ENCODE data around the gene KIAA0513.
"Not testable (repeated sequence)": the region's sequence is repeated elsewhere in the genome, so short reads cannot be mapped to it uniquely, and the experiment has no call there.

KIAA0513 gene

DNA sequence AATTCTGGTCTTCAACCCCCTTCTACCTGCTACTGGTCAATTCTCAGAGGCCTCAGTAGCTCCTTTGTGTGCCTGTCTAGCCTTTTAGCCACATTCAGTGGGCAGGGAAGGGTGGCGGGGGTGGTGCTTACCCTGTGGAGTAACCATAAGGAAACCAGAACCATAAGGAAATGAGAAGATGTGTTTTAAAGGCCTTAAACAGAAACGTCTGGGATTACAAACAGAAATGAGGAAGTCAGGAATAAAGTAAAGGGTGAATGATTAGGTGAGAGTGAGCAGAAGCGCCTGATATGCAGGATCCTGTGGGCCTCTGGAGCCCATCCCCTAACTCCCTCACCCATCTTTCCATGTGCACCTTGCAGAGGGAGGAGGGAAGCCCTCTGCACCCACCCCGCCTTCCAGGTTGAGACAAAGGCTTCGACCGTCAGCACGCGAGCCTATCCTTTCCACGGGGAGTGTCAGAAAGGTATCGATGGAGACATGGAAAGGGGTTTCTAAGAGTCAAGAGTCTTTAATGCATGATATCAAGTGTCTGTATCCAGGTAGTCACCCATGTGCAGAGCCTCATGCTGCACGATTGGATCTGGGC lies 20.4 kb downstream of the KIAA0513 start:
- no peak for DNase-seq

DNA sequence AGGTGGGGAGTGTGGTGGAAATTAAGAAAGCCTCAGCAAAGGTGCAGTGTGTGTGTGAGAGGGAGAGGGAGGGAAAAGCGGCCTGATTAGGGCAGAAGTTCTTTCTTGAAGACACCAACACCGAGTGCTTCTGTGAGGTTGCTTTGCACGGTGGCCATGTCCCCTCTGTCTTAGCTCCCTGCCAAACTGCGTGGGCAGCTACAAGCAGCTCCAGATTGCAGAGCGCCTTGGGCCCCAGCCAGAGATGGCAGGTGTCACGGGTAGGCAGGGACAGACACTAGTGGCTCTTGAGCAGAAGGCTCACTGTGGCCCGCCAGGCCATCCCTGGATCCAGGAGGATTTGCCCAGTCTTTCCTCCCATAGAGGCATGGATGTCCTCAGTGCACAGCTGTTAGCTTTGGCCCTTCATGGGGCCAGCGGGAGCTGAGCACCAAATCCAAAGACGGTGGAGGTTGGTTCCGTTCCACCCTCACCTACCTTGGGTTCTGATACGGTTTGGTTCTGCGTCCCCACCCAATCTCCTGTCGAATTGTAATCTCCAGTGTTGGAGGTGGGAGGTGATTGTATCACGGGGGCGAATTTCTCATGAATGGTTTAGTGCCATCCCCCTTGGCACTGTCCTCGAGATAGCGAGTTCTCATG lies 21.4 kb downstream of the KIAA0513 start:
- DNase-seq, result peak in 6 of 56 donors; percentile 13 to 31 (median 24)

DNA sequence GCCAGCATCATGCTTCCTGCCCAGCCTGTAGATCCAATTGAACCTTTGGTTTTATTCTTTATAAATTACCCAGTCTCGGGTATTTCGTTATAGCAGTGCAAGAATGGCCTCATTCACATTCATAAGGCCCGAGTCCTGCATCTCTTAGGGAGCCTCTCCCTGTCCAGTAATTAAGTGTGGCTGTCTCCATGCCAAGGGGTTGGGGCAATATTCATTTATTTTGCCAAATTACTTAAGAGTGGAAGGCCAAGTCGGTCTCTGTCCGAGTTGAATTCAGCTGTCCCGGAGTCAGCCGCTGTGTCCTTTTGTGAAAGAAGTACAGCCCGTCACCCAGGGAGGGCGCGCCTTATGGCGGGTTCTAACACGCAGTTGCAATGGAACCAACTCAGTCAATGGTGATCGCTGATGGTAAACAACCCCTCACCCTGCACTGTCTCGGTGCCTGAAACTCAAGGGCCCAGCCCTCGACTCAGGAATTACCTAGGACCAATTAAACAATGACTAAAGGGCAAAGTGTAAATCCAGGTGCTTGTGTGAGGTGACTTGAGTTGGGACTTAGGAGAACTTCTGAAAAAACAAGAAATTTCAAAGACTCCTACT lies 22.2 kb downstream of the KIAA0513 start:
- no peak for DNase-seq

DNA sequence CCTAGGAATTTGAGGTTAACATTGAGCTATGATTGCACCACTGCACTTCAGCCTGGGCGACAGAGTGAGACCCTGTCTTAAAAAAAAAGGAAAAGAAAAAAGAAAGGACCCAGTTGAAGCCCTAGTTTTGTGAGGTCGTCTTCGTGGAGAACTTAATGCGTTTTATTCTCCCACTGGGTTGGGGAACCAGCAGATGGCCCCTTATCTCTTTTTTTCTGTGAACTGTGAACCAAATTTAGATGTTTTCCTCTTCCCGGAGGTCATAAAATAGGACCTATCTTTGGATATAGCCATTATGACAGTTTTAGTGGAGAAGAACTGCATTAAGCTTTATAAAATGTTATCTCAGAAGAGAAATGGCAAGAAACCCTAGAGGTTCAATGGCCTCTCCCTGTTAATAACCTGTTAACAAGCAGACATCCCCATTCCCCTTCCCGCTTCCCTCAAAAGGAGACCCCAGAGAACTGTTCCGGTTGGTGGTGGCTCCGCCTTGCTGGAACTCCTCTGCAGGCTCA lies 23.5 kb downstream of the KIAA0513 start:
- DNase-seq, result no peak

DNA sequence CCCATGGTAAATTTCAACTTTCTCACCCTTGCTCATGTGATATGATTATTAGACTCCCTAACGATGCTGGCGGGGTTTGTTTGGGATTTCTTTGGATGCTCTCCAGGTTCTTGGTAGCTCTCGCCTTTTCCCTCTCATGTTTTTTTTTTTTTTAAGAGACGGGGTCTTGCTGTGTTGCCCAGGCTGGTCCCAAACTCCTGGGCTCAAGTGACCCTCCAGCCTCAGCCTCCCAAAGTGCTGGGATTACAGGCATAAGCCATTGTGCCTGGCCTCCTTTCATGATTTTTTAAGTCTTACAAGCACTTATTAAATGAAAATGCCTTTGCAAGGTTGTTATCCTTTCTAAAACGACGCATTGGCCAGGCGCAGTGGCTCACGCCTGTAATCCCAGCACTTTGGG lies 24.1 kb downstream of the KIAA0513 start:
- no peak for DNase-seq

DNA sequence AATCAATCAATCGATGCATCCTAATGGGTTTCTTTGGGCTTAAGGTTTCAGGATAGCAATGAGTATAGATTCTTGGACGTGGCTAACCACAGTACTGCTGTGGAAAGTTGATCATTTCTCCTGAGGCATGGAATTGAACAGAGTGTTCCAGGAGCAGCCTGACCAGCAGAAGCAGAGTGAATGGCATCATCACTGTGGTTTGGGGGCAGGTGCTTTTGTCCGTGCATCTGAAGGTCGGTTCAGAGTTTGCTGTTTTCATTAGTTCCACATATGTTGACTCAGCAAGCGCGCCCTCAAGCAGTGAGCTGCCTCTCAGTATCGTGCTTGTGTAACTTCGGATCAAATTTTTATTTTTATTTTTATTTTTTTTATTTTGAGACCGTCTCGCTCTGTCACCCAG lies 24.9 kb downstream of the KIAA0513 start:
- no peak for DNase-seq

DNA sequence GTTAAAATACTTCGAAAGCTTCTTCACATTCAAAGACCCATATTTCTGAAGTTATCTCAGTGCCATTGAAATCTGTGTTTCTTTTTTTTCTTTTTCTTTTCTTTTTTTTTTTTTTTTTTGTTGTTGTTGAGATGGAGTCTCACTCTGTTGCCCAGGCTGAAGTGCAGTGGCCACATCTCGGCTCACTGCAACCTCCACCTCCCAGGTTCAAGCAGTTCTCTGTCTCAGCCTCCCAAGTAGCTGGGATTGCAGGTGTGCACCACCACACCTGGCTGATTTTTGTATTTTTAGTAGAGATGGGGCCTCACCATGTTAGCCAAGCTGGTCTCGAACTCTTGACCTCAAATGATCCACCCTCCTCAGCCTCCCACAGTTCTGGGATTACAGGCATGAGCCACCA lies 26.7 kb downstream of the KIAA0513 start:
- DNase-seq, result not testable (repeated sequence)

DNA sequence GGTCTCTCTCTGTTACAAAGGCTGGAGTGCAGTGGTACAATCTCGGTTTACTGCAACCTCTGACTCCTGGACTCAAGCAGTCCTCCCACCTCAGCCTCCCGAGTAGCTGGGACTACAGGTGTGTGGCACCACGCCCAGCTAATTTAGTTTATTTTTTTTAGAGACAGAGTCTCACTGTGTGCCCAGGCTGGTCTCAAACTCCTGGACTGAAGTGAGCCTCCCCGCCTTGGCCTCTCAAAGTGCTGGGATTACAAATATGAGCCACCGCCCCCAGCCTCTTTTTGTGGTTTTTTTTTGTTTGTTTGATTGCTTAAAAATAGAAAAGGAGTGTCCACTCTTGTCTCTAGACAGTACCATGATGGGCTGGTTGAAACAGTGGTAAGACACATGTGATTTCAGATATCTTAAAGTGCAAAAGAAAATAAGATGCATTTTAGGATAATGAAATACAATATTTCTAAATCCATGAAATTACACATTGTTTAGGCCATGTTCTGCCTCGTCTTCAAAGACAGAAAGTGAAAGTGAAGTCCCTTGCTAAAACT lies 27.4 kb downstream of the KIAA0513 start:
- no peak for DNase-seq

DNA sequence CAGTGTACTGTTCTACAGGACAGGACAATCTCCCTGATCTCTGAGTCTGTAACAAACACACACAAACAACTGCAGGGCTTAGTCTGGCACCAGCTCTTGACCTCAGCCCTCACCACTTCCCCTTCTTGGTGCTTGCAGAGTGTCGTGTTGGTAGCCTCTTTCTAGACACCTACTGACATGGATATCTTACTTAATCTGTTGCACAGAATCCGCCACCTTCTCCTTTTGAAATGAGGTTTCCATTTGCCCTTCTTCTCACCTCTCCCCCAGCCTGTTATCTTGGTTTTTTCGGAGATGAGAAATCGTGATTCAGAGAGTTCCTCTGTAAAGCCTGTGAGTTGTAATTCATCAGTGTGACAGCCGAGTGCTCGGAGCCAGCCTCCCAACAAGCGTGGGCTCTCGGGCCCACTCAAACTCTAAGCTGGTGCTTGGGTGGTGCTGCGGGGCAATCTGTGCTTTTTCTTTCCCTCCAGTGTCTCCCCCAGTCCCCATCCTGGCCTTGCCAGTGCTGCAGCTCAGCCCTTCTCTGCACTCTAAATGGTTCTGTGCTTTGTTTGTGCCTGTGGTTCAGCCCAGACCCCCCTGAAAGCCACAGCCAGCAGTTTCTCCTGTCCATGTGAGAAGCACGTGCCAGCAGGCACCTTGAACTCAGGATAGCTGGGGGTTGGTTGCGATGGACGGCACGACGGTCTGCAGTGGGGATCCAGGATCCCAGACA lies 28.1 kb downstream of the KIAA0513 start:
- DNase-seq, result peak in 22 of 56 donors; percentile 11 to 80 (median 28)

DNA sequence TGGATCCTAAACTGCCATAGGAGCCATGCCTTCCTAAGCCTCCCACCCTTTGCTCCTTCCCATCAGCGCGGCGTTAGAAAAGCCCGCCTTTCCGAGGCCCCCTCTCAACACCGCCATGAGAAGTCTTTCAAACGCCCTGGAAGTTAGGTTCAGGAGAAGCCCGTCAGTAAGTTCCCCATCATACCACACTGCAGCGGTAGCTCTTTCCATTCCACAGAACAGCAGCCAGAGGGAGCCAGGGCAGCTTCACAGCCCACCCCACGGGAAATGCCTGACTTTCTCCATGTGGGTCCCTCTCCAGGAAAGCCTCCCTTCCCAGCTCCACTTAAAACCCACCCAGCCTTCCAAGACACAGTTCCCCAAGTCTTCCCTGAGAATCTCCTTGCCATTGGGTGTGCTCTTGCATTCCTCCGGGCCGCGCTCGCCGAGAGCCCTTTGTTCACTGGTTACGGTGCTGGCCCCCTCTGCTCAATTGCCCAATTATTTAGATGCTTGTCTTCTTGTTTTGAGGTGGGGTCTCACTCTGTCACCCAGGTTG lies 28.7 kb downstream of the KIAA0513 start:
- peak in 7 of 56 donors; percentile 13 to 49 (median 30) for DNase-seq

DNA sequence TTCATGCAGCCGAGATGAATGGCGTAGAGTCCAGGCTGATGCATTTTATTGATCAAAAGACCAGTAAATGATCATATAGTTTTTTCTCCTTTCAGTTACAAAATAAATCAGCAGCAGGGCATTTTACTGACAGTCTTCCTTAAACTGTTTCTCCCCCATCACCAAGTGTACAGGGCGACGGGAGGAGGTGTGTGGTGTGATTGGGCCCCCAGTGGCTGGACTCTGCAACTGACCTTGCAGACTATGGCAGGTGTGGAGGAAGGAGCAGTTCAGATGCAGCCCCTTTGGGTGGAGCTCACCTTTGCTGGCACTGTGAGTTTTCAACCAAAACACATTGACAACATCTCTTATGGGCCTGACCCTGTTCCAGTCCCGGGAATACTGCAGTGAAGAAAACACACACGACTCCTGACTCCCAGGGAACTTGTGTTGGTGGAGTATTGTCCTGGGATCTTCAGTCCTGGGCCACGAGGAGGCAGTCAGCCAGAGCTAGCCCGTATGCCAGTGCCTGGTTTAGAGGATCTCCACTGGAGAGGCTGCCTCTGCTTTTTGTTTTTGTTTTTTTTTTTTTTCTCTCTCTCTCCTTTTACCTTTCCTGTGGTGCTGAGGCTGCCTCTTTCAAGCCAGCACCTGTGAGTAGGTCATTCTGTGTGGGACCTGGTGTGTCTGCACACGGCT lies 29.8 kb downstream of the KIAA0513 start:
- DNase-seq, result no peak

DNA sequence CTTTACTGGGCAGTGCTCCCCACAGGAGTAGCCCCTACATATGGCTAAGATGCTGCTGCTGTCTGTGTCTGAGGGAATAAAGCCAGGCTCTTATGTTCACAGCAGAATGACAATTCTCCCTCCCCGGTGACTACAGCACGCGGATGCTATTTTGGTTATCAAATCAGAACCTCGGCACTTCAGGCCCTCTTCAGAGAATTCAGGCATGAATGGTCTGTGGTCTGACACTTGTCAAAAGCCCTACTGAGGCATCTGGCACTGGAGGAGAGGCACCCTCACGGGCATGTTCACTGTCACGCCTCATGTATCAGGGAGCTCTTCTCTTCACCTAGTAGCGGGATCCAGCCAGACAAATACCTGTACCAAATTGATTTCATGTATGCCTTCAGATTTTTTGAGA lies 30.4 kb downstream of the KIAA0513 start:
- DNase-seq, result peak in 1 of 56 donors; percentile 17

DNA sequence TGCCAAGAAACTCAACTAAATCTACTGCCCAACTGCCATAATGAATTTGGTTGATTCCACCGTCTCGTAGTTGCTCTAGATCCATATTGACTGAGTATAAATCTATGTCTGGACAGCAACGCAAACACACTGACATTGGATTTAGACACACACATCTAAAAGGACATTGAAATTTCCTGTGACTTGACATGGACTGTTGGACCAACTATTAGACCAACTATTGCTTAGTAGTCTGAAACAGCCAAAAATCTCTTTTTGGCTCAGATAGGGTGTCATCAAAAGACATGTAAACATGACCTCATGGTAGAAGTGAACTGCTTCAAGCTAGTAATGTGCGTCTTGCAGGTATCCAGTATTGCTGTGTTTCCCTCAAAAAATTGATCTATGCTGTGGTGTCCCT lies 31.3 kb downstream of the KIAA0513 start:
- no peak for DNase-seq

DNA sequence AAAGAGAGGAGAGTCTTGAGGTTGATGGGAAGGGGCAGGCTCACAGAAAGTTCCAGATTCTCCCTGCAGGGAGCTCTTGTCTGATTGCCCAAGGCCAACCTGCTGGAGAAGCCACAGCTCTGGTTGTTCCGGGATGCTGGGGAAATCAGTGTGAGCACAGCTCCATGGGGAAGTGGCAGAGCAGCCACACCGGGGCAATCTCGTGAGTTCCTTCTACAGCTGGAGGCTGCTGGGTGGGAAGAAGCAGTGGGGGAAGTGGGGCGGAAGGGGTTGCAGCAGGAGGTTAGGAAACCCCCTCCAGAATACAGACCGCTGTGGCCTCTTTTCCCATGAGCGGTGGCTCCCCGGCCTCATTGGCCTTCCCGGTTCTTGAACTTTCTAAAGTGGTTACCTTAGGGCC lies 34.0 kb downstream of the KIAA0513 start:
- peak in 10 of 56 donors; percentile 13 to 46 (median 26) for DNase-seq

DNA sequence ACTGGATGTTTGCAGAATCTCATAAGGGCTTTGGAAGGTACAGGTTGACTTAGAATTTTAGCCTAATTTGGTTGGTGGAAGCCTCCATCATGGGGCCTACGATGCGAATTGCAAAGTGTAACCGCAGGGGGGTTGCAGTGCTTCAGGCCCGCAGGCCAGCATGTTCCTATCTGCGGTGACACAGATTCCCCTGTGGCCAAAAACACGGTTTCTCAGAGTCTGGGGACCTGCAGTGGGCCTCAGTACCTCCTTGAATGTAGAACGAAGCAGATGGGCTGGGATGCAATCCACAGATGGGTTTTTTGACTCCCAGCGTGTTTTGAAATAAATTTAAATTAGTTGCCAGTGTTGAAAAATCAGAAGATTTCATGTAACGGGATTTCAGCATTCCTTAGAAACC lies 34.7 kb downstream of the KIAA0513 start:
- no peak for DNase-seq

DNA sequence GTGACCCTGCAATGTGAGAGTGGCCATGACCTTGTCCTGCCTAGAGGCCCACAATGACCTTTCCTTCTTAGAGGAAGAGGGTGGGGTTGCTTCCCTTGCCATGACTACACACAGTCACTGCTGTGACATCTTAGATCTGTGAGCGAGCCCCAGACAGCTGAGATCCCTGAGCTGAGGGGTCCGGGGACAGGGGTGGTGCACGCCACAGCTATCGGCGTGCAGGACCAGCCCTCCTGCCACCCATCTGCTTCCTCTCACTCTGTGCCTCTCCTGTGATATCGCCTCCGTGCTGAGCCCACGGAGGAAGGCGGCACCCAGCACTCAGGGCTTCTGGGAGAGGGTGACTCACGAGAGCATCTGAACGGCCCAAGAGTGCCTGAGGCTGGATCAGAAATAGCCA lies 35.2 kb downstream of the KIAA0513 start:
- DNase-seq, result peak in 5 of 56 donors; percentile 12 to 31 (median 19)

DNA sequence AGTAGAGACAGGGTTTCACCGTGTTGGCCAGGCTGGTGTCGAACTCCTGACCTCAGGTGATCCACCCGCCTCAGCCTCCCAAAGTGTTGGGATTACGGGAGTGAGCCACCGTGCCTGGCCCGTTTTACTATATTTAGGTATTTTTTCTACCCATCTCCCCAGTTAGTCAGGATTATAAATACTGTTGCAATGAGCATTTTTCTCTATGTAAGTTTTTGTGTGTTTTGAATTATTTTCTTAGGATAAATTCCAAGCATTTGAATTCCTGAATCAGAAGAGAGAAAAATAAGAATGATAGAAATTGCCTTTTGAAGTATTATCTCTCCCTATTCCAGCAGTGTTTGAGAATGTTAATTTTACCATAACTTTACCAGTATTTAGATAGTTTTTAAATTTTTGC lies 36.6 kb downstream of the KIAA0513 start:
- no peak for DNase-seq

DNA sequence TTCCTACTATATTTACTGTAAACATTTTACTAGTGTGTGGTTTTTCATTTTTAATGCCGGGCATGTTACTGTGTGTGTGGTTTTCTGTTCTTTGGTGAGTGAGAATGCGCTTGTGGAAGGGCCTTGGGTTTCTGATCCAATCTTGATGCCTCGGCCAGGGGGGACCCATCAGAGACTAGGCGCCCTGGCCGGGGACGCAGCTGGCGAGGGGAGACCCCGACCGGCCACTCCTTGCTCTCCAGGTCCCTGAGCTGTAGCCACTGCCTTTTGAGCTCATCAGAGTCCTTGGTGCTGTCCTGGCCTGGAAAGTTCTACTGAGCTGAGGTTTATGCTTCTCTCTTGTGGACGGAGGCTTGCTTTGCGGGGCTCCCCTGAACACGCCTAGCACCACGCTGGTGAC lies 37.5 kb downstream of the KIAA0513 start:
- no peak for DNase-seq

DNA sequence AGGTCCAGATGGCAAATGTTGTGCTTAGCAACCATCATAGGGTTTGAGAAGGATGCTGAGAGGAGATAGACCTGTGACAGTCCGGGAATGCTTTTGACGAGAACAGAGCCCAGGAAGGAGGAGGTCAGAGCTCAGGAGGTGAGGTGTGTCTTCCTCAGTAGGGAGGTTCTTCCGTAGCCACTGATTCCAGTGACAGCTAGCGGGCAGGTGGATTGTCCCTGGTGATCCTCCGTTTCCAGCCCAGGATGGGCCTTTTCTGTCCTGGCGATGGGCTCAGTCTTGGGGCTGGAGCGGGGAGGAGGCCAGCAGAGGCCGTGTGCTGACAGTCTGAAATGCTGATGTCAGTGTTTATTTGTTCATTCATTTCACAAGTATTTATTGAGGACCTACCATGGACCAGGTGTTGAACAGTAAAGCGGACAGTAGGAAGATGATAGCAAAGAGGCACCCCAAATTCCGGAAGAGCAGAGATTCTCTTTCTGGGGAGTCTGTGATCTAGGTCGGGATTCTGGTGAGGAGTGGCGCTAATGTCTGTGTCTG lies 38.8 kb downstream of the KIAA0513 start:
- no peak for DNase-seq

DNA sequence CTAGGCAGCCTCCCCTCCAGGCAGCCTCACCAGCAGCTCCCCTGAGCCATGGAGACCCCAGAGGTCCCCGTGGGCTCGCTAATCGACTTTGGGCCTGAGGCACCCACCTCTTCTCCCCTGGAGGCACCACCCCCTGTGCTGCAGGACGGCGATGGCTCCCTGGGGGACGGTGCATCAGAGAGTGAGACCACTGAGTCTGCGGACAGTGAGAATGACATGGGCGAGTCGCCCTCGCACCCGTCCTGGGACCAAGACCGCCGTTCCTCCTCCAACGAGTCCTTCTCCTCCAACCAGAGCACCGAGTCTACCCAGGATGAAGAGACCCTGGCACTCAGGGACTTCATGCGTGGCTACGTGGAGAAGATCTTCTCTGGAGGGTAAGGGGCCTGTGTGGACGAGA lies 39.4 kb downstream of the KIAA0513 start:
- DNase-seq, result no peak

DNA sequence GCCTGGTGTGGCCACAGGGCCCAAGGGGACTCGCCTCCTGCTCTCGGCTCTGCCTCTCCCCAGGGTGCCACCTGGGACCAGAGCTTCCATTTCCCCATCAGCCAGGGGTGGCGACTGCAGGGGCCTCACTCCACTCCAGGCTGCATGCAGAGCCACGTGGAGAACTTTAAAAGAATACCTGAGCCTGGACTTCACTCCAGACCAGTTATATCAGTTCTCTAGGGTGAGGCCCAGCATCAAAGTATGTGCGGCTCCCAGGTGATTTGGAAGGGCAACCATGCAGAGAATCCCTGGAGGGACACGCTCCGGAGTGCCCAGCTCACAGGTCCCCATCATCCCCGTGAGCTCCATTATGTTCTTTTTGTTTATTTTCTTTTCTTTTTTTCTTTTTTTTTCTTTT lies 39.8 kb downstream of the KIAA0513 start:
- DNase-seq, result no peak
